ENCODE results near the gene AEBP2.

- no peak for TF ChIP-seq EZH2phosphoT487 (IDR thresholded peaks at IDR 0.05; ENCODE audit: low read depth)
- TF ChIP-seq, protein P1, sequence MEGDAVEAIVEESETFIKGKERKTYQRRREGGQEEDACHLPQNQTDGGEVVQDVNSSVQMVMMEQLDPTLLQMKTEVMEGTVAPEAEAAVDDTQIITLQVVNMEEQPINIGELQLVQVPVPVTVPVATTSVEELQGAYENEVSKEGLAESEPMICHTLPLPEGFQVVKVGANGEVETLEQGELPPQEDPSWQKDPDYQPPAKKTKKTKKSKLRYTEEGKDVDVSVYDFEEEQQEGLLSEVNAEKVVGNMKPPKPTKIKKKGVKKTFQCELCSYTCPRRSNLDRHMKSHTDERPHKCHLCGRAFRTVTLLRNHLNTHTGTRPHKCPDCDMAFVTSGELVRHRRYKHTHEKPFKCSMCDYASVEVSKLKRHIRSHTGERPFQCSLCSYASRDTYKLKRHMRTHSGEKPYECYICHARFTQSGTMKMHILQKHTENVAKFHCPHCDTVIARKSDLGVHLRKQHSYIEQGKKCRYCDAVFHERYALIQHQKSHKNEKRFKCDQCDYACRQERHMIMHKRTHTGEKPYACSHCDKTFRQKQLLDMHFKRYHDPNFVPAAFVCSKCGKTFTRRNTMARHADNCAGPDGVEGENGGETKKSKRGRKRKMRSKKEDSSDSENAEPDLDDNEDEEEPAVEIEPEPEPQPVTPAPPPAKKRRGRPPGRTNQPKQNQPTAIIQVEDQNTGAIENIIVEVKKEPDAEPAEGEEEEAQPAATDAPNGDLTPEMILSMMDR (IDR thresholded peaks at IDR 0.05; ENCODE audit: low read depth, low read length), result no peak
These were observed 36.4 kb upstream of the AEBP2 start for GRCh38 chr12:19402743-19403431.

All from OCI-LY3 (cell line).